ENCODE measurements around the gene STIMATE.

DNA sequence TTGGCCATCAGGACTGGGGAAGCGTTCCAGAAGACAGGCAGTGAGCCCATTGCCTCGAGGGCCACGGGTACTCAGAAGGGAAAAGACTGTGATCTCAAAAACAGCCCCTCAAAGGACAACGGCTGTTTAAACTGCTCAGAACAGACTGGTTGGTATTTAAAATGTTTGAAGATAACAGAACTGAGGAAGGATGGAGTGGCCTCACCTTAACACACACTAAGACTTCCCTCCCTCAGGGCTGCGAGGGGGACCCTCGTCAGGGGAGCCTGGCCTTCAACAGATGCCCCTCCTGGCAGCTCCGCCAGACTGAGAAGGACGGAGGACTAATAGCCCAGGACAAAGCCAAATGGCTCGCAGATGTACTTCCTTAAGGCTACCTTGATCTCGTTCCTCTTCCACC, 2.6 kb downstream of the STIMATE start:
- TF ChIP-seq, protein P1, sequence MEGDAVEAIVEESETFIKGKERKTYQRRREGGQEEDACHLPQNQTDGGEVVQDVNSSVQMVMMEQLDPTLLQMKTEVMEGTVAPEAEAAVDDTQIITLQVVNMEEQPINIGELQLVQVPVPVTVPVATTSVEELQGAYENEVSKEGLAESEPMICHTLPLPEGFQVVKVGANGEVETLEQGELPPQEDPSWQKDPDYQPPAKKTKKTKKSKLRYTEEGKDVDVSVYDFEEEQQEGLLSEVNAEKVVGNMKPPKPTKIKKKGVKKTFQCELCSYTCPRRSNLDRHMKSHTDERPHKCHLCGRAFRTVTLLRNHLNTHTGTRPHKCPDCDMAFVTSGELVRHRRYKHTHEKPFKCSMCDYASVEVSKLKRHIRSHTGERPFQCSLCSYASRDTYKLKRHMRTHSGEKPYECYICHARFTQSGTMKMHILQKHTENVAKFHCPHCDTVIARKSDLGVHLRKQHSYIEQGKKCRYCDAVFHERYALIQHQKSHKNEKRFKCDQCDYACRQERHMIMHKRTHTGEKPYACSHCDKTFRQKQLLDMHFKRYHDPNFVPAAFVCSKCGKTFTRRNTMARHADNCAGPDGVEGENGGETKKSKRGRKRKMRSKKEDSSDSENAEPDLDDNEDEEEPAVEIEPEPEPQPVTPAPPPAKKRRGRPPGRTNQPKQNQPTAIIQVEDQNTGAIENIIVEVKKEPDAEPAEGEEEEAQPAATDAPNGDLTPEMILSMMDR (IDR thresholded peaks at IDR 0.05): no peak
- TF ChIP-seq POLR2A (IDR thresholded peaks at IDR 0.05) (no peak), POLR2AphosphoS5 (IDR thresholded peaks at IDR 0.05) (no peak), EP300 (IDR thresholded peaks at IDR 0.05) (no peak)
